HG03575 (cell line): ENCODE data around the gene GPR84.

Source experiments
- ATAC-seq: cut with Tn5 transposase; IDR thresholded peaks from one replicate; pipeline ENCODE4 v1.9.1; 2021; ENCODE audit not compliant: unreplicated experiment, insufficient number of reproducible peaks, low FRiP score; ENCODE audit errors: extremely low read depth

Gene GPR84

GRCh38 chr12:54364413-54364812 is at the start of gene GPR84:
Gene GPR84, minus strand, starts transcription at chr12:54364486. Its CDS starts 635 bp downstream, at chr12:54363851.
- no peak for ATAC-seq

- no peak for ATAC-seq
Measured at GRCh38 chr12:54413284-54414190, 49.3 kb upstream of the GPR84 start.

- no peak for ATAC-seq
Measured at GRCh38 chr12:54412786-54413185, 48.5 kb upstream of the GPR84 start.

GRCh38 chr12:54412348-54412747 is 48.1 kb upstream of the GPR84 start:
- ATAC-seq = no peak

GRCh38 chr12:54411391-54412241 is 47.3 kb upstream of the GPR84 start:
- no peak for ATAC-seq

GRCh38 chr12:54409267-54409666 is 45.0 kb upstream of the GPR84 start:
- no peak for ATAC-seq

GRCh38 chr12:54407183-54407905 is 43.1 kb upstream of the GPR84 start:
- no peak for ATAC-seq

GRCh38 chr12:54405573-54405972 is 41.3 kb upstream of the GPR84 start:
- no peak for ATAC-seq

- no peak for ATAC-seq
Measured at GRCh38 chr12:54405106-54405505, 40.8 kb upstream of the GPR84 start.

- no peak for ATAC-seq
Measured at GRCh38 chr12:54404061-54405004, 40.0 kb upstream of the GPR84 start.

- ATAC-seq = no peak
Measured at GRCh38 chr12:54401119-54401518, 36.8 kb upstream of the GPR84 start.

GRCh38 chr12:54398995-54399793 is 34.9 kb upstream of the GPR84 start:
- ATAC-seq = no peak

GRCh38 chr12:54398218-54398617 is 33.9 kb upstream of the GPR84 start:
- ATAC-seq = no peak

GRCh38 chr12:54397157-54397556 is 32.9 kb upstream of the GPR84 start:
- ATAC-seq = no peak

GRCh38 chr12:54395545-54395944 is 31.3 kb upstream of the GPR84 start:
- ATAC-seq = no peak

GRCh38 chr12:54394986-54395385 is 30.7 kb upstream of the GPR84 start:
- no peak for ATAC-seq

GRCh38 chr12:54394281-54394719 is 30.0 kb upstream of the GPR84 start:
- ATAC-seq = no peak
